Skeletal muscle satellite cell (primary cell): ENCODE data around the gene CCNY.

ENCODE experiments used
- H3K27me3 ChIP-seq: 2 replicates; pipeline ENCODE4 v1.7.0; 2013; ENCODE audit warnings: low read length; ENCODE audit not compliant: control insufficient read depth, insufficient read depth
- H3K36me3 ChIP-seq: 2 replicates; pipeline ENCODE4 v1.7.0; 2013; ENCODE audit warnings: mild to moderate bottlenecking, control low read depth, low read length; ENCODE audit not compliant: insufficient read depth
- H3K4me1 ChIP-seq: 2 replicates; pipeline ENCODE4 v1.7.0; 2013; ENCODE audit warnings: low read length; ENCODE audit not compliant: control insufficient read depth, insufficient read depth
- H3K4me2 ChIP-seq: 2 replicates; pipeline ENCODE4 v1.7.0; 2013; ENCODE audit warnings: mild to moderate bottlenecking, low read length
- H3K4me3 ChIP-seq: 2 replicates; pipeline ENCODE4 v1.7.0; 2013; ENCODE audit warnings: low read length
- H3K9ac ChIP-seq: 2 replicates; pipeline ENCODE4 v1.7.0; 2013; ENCODE audit warnings: mild to moderate bottlenecking, low read depth, low read length, moderate library complexity
- H3K9me3 ChIP-seq: replicated peaks from 2 replicates; pipeline ENCODE4 v1.7.0; 2013; ENCODE audit warnings: mild to moderate bottlenecking, control low read depth, low read length

The CCNY gene

DNA sequence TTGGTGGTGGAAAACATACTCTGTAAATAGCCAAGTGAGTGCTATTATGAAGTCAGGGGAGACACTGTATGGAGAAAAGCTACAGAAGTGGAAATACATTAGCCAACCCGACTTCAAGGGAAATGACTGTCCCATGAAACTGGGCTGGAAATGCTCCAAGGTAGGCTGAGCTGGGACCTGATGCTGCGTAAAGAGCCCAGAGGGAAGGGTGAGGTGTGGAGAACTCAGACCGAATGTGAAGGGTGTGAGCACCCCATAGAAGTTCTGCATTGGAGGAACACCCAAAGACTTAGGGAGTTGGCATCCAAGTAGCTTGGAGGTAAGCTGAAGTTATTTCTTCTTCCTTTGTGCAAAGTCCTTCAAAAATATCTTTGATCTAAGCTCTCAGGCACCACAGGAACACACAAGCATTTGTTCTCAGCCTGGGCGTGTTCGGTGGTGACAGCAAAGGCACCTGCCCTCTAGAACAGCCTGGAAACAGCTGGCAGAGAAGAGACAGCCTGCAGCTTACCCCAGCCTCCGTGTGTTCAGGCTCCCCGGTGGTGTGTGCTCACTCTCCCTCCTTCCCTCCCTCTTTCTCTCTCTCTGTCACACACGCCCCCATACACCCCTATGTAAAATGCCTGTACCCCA, 249.7 kb downstream of the CCNY start:
- peaks cover 9% of the 10 kb centered on the region for H3K27me3 ChIP-seq
- no peak overlapping the region for H3K4me3 ChIP-seq
- H3K4me2 ChIP-seq, result no peak overlapping the region
- no peaks in the 10 kb centered on the region for H3K4me1 ChIP-seq
- no peaks in the 10 kb centered on the region for H3K9me3 ChIP-seq
- no peak overlapping the region for H3K9ac ChIP-seq
- H3K36me3 ChIP-seq, result no peaks in the 10 kb centered on the region

DNA sequence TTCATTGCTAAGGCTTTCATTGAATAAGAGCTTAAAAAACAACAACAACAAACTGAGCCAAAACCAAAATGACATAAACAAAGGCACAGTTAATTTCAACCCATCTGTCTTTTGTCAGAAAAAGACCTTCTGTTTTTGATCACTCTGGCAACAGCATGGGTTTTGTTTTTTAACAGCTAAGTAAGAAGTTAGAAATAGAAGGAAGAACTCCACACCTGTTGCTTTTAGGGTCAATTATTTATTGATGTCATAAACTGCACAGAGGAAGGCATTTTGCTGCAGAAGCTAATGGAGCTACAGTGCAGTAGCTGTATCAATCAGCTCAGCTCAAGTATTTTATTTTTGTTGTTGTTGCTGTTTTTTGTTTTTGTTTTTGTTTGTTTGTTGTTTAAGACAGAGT, 252.5 kb downstream of the CCNY start:
- H3K4me2 ChIP-seq, result no peak overlapping the region
- H3K4me3 ChIP-seq, result no peak overlapping the region
- no peak overlapping the region for H3K9ac ChIP-seq
- H3K36me3 ChIP-seq, result no peaks in the 10 kb centered on the region
- no peaks in the 10 kb centered on the region for H3K4me1 ChIP-seq
- peaks cover 13% of the 10 kb centered on the region for H3K27me3 ChIP-seq
- no peaks in the 10 kb centered on the region for H3K9me3 ChIP-seq

DNA sequence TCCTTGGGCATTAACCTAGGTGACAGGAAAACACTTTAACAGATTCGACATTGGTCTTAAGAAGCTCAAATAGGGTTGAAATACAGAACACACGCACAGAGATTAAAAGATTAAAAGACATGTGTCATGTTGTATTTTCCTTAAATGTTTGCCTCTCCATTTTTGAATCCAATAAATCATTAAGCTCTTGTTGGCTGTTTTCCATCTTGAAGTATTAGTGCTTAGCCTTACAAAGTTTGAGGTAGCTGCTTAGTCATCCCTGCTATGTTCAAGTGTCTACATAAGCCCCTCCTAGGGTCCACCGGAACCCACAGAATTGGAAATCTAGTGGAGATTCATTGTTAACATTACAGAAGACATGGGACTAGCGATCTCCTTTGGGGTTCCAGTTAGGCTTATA, 256.1 kb downstream of the CCNY start:
- Histone ChIP-seq H3K4me2 (no peak overlapping the region), H3K4me3 (no peak overlapping the region), H3K27me3 (peaks cover 8% of the 10 kb centered on the region), H3K9ac (no peak overlapping the region), H3K4me1 (no peaks in the 10 kb centered on the region), H3K9me3 (no peaks in the 10 kb centered on the region), H3K36me3 (no peaks in the 10 kb centered on the region)

DNA sequence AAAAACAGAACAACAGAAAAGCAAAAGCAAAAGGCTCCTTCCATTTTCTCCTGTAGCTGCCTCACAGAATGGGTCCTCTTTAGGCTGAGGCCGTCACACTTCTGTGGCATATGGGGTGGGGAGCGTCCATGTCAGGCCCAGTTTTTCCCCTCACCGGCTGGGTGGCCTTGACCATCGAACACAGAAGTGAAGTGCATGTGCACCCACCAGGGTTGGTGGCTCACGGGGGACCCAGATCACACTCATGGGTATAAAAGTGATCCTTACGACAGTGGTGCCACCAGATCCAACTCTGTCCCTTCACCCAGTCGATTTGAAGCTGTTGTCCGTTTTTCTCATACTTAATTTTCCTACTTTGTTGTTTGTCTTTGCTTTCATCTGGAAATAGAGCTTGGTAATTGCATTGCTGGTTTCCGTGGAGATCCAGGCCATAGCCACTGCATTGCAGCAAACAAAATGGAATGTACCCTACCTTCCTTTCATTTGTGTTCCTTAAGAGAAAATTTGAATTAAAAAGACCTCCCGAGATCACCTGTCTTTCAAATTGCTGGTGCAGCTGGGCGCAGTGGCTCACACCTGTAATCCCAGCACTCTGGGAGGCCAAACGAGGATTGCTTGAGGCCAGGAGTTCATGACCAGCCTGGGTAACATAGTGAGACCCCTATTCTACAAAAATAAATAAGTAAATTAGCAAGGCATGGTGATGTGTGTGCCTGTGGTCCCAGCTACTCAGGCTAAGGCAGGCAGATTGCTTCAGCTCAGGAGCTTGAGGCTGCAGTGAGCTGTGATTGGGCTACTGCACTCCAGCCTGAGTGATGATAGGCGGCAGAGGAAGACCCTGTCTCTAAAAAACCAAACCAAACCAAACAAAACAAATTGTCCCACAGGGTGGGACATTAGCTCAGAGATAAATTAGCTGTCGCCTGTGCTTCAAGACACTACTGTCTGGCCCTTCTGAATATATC, 258.1 kb downstream of the CCNY start:
- H3K9me3 ChIP-seq, result no peaks in the 10 kb centered on the region
- no peak overlapping the region for H3K9ac ChIP-seq
- peaks cover 14% of the 10 kb centered on the region for H3K27me3 ChIP-seq
- no peaks in the 10 kb centered on the region for H3K4me1 ChIP-seq
- H3K4me2 ChIP-seq, result no peak overlapping the region
- no peak overlapping the region for H3K4me3 ChIP-seq
- H3K36me3 ChIP-seq, result no peaks in the 10 kb centered on the region

DNA sequence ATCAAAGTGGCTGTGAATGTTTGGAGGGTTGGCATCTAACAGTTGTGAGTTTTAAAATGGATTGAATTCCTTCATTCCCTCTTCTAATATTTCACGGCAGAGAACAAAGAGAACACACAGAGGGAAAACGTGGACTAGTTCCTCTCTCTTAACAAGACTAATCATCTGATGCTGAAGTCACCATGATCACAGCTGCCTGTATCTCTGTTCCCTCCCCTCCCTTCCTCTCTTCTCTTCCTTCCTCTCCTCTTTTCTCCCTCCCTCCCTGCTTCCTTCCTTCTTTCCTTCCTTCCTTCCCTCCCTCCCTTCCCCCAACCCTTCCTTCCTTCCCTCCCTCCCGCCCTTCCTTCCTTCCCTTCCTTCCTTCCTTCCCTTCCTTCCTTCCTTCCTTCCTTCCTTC, 258.8 kb downstream of the CCNY start:
- no peaks in the 10 kb centered on the region for H3K4me1 ChIP-seq
- H3K4me3 ChIP-seq, result no peak overlapping the region
- H3K9me3 ChIP-seq, result no peaks in the 10 kb centered on the region
- H3K9ac ChIP-seq, result no peak overlapping the region
- no peaks in the 10 kb centered on the region for H3K36me3 ChIP-seq
- H3K4me2 ChIP-seq, result no peak overlapping the region
- H3K27me3 ChIP-seq, result peaks cover 14% of the 10 kb centered on the region

DNA sequence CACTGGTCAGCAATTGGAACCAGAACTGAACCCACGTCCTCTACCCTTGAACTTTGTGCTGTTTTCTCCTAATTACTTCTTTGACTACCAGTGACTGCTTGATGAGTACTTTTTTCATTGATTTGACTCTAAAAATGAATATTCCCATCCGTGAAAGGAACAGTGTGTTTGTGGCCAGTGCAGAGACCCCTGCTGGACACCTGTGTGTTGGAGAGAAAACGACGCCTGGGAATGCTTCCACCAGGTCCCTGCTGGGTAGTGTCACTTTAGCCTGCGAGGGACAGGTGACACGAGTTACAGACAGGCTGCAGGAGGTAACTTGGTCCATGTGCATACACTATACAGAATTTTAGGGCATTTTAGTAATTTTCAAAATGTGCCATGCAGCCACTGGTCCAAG, 262.1 kb downstream of the CCNY start:
- Histone ChIP-seq H3K4me1 (no peaks in the 10 kb centered on the region), H3K36me3 (no peaks in the 10 kb centered on the region), H3K4me3 (no peak overlapping the region), H3K27me3 (peaks cover 31% of the 10 kb centered on the region), H3K9ac (no peak overlapping the region), H3K9me3 (no peaks in the 10 kb centered on the region), H3K4me2 (no peak overlapping the region)

DNA sequence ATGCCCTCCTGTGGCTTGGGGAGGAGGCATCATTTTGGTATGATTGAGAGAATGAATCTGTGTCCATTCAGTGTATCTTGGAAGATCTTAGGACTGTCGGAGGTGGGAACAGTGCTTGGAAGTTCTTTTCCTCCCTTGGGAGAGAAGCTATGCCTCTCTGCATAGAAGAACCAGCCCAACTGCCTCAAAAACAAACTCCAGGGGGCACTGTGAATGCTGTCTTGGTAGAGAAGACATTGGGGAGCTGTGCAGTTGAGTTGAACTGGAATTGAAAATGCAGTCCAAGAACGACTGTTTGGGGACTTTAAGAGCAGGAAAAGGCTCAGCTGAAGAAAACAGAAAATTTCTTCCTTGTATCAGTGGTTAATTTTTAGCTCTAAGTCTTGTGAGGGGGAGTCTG, 263.9 kb downstream of the CCNY start:
- peaks cover 39% of the 10 kb centered on the region for H3K27me3 ChIP-seq
- no peak overlapping the region for H3K4me2 ChIP-seq
- no peak overlapping the region for H3K4me3 ChIP-seq
- no peaks in the 10 kb centered on the region for H3K4me1 ChIP-seq
- no peaks in the 10 kb centered on the region for H3K9me3 ChIP-seq
- H3K36me3 ChIP-seq, result no peaks in the 10 kb centered on the region
- no peak overlapping the region for H3K9ac ChIP-seq

DNA sequence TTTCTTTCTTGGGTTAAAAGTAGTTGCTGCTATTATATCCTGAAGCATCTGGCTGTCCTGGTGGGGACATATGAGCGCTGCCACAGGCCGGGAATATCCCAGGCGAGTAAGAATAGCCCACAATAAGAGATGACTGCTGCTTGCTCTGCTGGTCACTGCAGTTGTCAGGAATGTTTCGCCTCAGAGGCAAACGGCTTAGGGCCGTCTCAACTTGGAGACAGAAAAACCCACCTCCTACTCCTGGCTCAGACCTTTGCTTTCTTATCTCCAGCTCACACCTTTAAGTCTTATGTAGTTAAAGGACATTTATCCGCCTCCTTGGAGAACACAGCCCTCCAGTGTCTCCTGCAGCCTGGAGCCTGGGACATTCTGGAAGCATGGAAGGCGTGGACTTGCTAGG, 268.9 kb downstream of the CCNY start, which contains the start of gene GJD4:
Gene GJD4 (plus strand): TSS at position 151 of the 400 bp plus-strand sequence. CDS start 227 bp downstream, at position 378.
- H3K27me3 ChIP-seq, result peaks cover 61% of the 10 kb centered on the region
- H3K4me2 ChIP-seq, result no peak within 1 kb of the TSS
- H3K4me1 ChIP-seq, result peaks cover 15% of the 10 kb centered on the region
- no peaks in the 10 kb centered on the region for H3K36me3 ChIP-seq
- H3K9me3 ChIP-seq, result no peaks in the 10 kb centered on the region
- H3K4me3 ChIP-seq, result no peak within 1 kb of the TSS
- H3K9ac ChIP-seq, result no peak within 1 kb of the TSS

DNA sequence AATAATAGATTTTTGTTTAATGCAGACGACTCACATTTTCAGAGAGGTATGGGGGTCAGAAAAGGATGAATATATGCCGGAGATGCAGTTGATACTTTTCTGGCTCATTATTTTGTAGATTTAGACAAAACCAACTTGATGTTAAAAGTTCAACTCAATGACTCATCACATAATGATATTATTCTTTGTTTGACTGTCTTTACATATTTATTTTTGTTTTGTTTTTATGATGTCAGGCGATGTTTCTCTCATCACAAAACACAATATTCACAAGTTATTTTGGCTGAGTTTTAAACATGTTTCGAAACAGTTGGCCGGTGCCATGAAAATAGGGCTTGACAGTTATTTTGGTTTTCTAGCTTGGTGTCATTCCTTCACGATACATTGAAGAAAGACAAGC, 270.1 kb downstream of the CCNY start:
- Histone ChIP-seq H3K4me1 (peaks cover 15% of the 10 kb centered on the region), H3K4me2 (peak overlapping the region; percentile 72), H3K9me3 (no peaks in the 10 kb centered on the region), H3K36me3 (no peaks in the 10 kb centered on the region), H3K4me3 (no peak overlapping the region), H3K27me3 (peaks cover 64% of the 10 kb centered on the region), H3K9ac (no peak overlapping the region)

DNA sequence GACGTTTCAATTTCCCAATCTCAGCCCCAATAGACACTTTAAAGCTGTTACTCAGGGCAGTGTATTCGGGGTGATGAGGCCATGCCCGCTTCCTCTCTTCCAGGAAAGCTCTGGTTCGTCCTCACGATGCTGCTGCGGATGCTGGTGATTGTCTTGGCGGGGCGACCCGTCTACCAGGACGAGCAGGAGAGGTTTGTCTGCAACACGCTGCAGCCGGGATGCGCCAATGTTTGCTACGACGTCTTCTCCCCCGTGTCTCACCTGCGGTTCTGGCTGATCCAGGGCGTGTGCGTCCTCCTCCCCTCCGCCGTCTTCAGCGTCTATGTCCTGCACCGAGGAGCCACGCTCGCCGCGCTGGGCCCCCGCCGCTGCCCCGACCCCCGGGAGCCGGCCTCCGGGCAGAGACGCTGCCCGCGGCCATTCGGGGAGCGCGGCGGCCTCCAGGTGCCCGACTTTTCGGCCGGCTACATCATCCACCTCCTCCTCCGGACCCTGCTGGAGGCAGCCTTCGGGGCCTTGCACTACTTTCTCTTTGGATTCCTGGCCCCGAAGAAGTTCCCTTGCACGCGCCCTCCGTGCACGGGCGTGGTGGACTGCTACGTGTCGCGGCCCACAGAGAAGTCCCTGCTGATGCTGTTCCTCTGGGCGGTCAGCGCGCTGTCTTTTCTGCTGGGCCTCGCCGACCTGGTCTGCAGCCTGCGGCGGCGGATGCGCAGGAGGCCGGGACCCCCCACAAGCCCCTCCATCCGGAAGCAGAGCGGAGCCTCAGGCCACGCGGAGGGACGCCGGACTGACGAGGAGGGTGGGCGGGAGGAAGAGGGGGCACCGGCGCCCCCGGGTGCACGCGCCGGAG, 271.4 kb downstream of the CCNY start:
- Histone ChIP-seq H3K4me3 (peak overlapping the region; percentile 58), H3K4me1 (peaks cover 15% of the 10 kb centered on the region), H3K9me3 (no peaks in the 10 kb centered on the region), H3K4me2 (peak overlapping the region; percentile 72), H3K36me3 (no peaks in the 10 kb centered on the region), H3K9ac (no peak overlapping the region), H3K27me3 (peaks cover 72% of the 10 kb centered on the region)

DNA sequence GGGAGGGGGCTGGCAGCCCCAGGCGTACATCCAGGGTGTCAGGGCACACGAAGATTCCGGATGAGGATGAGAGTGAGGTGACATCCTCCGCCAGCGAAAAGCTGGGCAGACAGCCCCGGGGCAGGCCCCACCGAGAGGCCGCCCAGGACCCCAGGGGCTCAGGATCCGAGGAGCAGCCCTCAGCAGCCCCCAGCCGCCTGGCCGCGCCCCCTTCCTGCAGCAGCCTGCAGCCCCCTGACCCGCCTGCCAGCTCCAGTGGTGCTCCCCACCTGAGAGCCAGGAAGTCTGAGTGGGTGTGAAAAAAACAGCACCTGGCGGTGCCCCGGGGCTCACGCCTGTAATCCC, 272.0 kb downstream of the CCNY start:
- Histone ChIP-seq H3K9ac (no peak overlapping the region), H3K4me3 (peak overlapping the region; percentile 58), H3K4me2 (peak overlapping the region; percentile 72), H3K27me3 (peaks cover 73% of the 10 kb centered on the region), H3K4me1 (peaks cover 15% of the 10 kb centered on the region), H3K9me3 (no peaks in the 10 kb centered on the region), H3K36me3 (no peaks in the 10 kb centered on the region)
